SIG-M5 treated with dmso at 0.1 percent for 504 hours (cell line): ENCODE measurements around the gene ABCA1.
A peak's percentile ranks its signal among the peaks of the same experiment; 100 is the strongest.

Experiments
- DNase-seq: peaks from one replicate; lab custom pipeline; 2025; ENCODE audit not compliant: unreplicated experiment; lab: John Stamatoyannopoulos, UW

The ABCA1 gene

GRCh38 chr9:104800068-104800785, 127.7 kb downstream of the ABCA1 start:
- no peak for DNase-seq

GRCh38 chr9:104798209-104798995, 129.6 kb downstream of the ABCA1 start:
- DNase-seq: no peak

GRCh38 chr9:104795857-104796256, 132.1 kb downstream of the ABCA1 start:
- no peak for DNase-seq

- DNase-seq: no peak
Observed at GRCh38 chr9:104795082-104795481, 132.9 kb downstream of the ABCA1 start.

- DNase-seq: no peak
Observed at GRCh38 chr9:104794070-104794469, 133.9 kb downstream of the ABCA1 start.

GRCh38 chr9:104788251-104788650, 139.7 kb downstream of the ABCA1 start:
- DNase-seq: no peak

GRCh38 chr9:104787306-104788015, 140.5 kb downstream of the ABCA1 start:
- DNase-seq: no peak

- DNase-seq: no peak
Observed at GRCh38 chr9:104786293-104786692, 141.7 kb downstream of the ABCA1 start.

GRCh38 chr9:104784098-104784497, 143.9 kb downstream of the ABCA1 start:
- peak; percentile 25 for DNase-seq

- no peak for DNase-seq
Observed at GRCh38 chr9:104783588-104783987, 144.4 kb downstream of the ABCA1 start.

GRCh38 chr9:104780796-104781395, 147.1 kb downstream of the ABCA1 start:
- peak; percentile 46 for DNase-seq

GRCh38 chr9:104779946-104780535, 147.9 kb downstream of the ABCA1 start:
- peak; percentile 21 for DNase-seq

- no peak for DNase-seq
Observed at GRCh38 chr9:104779334-104779733, 148.6 kb downstream of the ABCA1 start.

GRCh38 chr9:104778802-104779201, 149.2 kb downstream of the ABCA1 start:
- DNase-seq: no peak

- DNase-seq: no peak
Observed at GRCh38 chr9:104776797-104777196, 151.2 kb downstream of the ABCA1 start.

- no peak for DNase-seq
Observed at GRCh38 chr9:104775976-104776375, 152.0 kb downstream of the ABCA1 start.

GRCh38 chr9:104775574-104775936, 152.4 kb downstream of the ABCA1 start:
- no peak for DNase-seq

GRCh38 chr9:104774831-104775573, 153.0 kb downstream of the ABCA1 start:
- DNase-seq: peak; percentile 93

- DNase-seq: peak; percentile 42
Observed at GRCh38 chr9:104774132-104774531, 153.8 kb downstream of the ABCA1 start.
